ENCODE measurements around the gene RPS25.
"Not testable (repeated sequence)": the region's sequence is repeated elsewhere in the genome, so short reads cannot be mapped to it uniquely, and the experiment has no call there.

The RPS25 gene

DNA sequence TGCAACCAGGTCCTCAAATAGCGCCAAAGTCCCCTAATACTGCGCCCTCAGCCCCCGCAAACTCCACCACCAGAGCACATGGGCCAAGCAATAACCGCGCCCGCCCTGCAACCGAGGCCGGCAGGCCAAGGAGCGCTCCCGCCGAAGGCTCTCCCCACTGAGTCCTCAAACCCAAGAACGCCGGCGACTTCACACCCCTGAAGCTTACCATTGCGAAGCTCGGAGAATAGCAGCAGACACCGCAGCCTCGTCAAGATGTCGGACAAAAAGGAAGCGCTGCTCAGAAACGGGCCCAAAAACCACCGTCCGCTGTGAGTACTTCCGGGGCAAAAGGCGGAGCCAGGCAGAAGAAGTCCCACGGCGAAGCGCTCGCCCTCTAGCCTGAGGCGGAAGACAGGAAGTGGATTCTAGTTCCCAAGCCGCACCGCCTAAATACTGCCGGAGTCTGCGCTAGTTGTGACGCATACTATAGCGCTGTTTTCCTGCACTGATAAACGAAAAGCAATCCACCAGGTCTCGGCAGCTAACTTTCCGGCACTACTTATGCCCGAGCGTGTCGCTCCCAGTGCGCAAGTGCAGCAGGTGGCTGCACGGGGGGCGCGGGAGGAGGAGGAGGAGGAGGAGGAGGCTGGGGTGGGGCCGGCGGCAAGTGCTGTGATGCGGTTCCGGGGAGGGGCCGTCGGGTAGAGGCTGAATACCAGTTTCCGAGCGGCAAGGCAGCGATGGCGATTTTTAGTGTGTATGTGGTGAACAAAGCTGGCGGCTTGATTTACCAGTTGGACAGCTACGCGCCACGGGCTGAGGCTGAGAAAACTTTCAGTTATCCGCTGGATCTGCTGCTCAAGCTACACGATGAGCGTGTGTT is at the start of gene RPS25, which contains the start of gene TRAPPC4:
RPS25 (minus strand) TSS at position 270 of the 865 bp plus-strand sequence; CDS start at position 211, 59 bp downstream.
TRAPPC4 (plus strand) TSS at position 693 of the 865 bp plus-strand sequence; CDS start at position 723, 30 bp downstream.
- peak; percentile 88 for DNase-seq (ENCODE audit: low read depth)

DNA sequence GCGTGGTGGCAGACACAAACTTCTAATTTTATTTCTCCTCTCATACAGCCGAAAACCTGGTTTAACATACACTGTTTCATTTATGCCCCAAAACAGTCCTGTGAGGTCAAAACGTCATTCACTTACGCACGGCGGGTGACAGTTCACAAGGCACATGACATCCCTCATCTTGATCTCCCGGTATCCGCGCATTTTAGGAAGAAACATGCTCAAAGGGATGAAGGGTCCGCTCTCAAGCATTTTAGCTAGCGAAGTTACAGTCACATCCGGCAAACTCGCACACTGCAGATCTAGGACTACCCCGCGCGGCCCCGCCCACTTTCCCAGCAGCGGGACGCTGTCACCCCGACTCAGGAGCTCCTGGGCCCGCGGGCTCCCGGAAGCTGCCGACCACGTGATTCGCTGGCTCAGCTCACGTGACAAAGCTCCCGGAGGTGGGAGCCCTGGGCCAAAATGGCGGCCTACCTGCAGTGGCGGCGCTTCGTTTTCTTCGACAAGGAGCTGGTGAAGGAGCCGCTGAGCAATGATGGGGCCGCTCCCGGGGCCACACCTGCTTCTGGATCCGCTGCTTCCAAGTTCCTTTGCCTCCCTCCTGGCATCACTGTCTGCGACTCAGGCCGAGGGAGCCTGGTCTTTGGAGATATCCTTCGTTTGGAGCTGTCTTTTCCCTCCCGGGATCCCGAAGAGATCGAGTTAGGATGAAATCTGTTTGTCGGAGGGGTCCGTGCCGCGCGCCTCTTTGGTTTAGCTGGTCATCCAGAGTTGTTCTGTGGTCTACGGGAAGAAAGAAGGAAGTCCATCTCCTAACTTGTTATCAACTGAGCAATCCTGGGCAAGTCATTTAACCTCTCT is 49.5 kb upstream of the RPS25 start, which contains the start of gene VPS11:
VPS11 (plus strand) TSS at position 448 of the 852 bp plus-strand sequence; CDS start at position 454, 6 bp downstream.
- peak; percentile 92 for DNase-seq (ENCODE audit: low read depth)

DNA sequence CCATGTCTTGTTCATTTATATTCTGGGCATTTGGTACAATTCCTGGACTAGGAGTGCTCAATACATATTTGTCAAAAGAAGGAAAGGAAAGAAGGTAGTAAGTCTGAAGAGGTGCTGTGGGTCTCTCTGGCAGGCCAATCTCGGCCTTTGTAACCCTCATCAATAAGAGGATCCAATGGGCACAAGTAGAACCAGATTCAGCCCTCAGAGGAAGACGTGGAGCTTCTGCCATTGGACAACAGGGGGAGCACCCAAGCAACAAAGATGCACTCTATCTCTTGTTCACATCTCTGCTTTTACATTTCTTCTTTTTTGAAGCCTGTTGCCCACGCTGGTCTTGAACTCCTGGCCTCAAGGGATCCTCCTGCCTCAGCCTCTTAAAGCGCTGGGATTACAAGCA is 47.2 kb upstream of the RPS25 start:
- no peak for DNase-seq (ENCODE audit: low read depth)

DNA sequence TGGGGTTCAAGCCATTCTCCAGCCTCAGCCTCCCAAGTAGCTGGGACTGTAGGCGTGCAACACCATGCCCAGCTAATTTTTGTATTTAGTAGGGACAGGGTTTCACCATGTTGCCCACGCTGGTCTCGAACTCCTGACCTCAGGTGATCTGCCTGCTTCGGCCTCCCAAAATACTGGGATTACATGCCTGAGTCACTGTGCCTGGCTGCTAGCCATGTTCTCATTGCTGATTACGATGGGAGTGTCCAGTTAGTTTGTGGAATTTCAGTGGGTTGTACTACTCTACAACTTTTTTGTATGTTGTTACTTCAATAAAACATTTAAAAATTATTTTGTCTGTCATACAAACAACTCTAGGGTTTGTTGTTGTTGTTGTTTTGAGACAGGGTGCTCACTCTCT is 44.6 kb upstream of the RPS25 start:
- peak; percentile 41 for DNase-seq (ENCODE audit: low read depth)

DNA sequence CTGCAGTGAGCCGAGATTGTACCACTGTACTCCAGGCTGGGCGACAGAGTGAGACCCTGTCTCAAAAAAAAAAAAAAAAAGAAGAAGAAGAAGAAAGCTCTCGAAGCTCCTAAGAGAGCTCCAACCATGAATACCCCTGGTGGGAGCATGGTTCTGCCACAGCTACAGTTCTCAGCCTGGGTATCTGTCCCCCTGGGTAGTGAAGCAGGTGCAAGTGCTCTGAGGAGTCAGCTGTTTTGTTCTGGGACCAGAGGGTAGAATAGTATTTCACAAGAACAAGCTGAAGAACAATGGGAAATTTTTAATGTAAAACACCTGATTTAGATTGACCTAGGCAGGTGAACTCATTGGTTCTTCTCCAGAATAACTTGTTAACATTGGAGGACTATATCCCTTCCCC is 43.1 kb upstream of the RPS25 start:
- DNase-seq (ENCODE audit: low read depth) = no peak

DNA sequence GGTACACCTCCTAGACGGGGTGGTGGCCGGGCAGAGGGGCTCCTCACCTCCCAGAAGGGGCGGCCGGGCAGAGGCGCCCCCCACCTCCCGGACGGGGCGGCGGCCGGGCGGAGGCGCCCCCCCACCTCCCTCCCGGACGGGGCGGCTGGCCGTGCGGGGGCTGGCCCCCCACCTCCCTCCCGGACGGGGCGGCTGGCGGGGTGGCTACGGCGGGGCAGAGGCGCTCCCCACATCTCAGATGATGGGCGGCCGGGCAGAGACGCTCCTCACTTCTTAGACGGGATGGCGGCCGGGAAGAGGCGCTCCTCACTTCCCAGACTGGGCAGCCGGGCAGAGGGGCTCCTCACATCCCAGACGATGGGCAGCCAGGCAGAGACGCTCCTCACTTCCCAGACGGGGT is 41.0 kb upstream of the RPS25 start:
- not testable (repeated sequence) for DNase-seq (ENCODE audit: low read depth)

DNA sequence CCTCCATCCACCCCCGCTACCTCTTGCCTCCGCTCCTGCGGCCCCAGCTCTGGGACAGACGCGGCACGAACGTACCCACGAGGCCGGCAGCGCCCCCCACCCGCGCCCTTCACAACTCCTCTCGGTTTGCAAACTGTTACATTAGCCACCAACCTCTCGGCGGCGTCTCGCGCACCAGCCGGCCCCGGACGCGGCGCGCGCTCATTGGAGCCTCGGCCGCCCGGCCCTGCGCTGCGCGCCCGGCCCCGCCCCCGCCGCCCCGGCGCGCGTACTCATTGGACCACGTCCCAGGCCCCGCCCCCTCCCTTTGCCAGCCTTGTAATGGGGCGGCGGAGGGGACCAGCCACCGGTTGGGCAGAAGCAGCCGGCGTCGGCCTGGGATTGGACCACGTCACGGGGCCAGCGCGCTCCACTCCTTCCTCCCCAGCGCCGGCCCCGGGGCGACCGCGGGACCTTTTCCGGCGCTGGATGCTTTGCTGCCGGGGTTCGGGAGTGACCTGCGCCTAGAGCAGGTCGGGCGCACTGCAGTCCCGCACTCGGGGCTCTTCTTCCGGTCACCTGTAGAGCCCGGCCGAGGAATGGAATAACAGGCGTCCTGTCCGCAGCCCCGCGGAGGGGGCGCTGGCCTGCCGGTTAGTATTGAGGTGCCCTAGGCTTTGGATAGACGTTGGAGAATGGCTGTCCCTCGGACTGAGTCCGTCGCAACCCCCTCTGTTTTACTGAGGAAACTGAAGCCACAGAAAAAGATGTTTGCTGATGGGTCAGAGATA is 39.0 kb upstream of the RPS25 start, which contains the start of gene HYOU1:
HYOU1 (minus strand) TSS at position 206 of the 770 bp plus-strand sequence. CDS start 1,045 bp downstream, outside the sequence.
- peak; percentile 91 for DNase-seq (ENCODE audit: low read depth)

DNA sequence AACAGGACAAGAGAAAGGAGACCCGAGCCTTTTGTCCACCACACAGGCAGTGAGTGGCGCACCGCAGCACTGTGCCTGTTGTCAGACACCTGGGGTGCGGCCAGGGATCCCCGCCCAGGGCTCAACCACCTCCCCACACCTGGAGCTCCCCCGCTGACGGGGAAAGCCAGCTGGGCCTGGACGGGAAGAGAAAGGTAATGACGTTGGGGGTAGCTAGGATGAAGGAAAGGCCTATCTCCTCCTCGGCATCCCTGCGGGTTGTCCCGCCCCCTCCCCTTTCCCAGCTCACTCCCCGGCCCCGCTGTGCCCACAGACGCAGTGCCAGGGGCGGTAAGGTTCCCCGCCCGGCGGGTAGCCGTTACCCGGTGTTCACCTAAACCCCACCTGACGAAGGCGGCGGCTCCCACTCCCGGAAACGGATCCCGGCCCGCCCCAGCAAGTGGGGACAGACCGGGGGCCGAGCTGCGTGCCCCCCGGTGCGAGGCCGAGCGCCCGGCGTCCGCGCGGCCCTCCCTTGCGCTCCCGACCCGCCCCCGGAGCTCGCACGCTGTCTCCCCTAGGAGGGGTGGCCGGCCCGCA is 38.4 kb upstream of the RPS25 start:
- DNase-seq (ENCODE audit: low read depth) = no peak

DNA sequence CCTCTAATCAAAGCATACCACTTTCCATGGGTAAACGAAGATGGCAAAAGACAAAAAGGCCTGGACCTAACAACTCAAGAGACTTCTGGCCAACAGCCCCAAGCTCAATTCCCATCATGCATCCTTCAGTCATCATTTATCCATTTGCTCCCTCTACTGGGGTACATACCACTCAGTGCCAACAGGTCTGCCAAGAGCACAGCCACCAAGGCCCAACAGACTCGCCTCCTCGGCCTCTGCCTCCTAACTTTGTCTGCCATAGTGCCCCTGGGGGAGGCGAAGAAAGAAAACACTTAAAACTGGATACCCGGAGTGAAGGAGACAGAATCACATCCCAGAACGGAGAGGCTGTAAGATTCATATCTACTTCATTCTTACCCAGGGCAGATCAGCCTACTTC is 37.8 kb upstream of the RPS25 start:
- peak; percentile 27 for DNase-seq (ENCODE audit: low read depth)

DNA sequence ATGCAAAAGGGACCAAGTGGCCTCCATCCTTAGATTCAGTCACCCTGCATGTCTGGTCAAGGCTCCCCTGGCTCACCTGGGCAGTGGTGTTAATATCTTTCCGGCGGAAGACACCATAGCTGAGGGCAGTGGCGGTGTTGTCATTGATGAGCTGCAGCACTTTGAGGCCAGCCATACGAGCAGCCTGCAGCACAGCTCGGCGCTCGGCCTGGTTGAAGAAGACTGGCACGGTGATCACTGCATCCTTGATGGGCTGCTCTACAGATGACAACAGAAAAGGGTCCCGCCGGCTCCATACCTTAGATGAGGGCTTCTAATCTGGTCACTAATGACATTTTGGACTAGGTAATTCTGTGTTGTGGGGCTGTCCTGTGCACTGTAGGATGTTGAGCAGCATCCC is 36.3 kb upstream of the RPS25 start:
- no peak for DNase-seq (ENCODE audit: low read depth)

DNA sequence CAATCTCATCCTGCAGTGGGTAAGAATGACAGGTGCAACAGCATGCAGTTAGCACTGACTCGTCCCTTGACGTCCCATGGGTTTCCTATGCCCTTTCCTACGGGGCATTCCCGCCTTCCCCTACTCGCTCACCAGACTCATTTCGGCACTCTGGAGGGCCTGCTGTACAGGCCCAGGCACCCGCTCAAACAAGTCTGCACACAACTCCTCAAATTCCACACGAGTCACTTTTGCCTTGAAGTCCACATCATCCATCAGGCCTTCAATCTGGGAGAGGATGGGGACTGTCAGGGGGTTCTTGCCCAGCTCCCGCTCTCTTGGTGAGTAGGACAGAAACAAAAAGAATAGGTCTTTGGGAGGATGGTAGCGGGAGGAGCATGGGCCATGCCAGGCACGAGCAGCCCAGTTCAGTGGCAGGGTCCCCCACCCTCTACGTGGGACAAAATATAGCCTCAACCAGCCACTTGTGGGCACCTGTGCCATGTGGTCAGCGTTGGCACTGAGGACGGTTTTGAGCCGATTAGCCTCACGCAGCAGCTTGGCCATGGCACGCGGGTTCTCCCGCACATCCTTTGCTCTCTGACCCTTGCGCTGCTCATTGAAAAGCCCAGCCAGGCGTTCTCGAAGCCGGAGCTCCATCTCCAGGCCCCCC is 34.1 kb upstream of the RPS25 start:
- no peak for DNase-seq (ENCODE audit: low read depth)

DNA sequence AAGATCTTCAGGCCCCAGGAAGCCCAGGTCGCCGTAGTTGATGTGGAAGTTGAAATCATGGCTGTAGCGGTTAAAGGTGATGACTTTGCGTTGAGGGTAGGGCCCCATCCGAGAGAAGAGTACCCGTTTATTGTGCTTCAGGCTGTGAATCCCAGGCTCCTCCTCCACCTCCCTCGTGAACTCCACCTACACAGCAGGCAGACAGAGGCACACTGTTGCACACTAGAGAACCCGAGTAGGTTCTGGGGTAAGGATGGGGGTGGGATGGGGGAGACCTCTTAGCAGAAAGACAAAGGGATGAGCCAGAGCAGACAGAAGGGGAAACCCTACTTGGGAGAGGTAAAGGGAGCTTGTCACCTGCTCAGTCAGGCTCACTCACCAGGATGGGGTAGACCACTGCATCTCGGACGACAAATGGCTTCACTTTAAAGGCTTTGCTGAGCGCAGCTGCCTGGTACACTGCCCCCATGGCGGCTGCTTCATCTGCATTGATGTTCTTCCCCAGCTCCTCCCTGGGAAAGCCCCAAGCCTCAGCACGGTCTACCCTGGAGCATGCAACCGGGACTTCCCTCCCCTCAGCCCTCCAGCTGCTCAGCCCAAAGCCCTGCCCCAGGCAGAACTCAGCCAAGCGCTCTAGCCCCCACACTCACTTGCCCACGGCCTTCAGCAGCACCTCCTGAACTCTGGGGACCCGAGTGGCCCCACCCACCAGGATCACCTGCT is 33.5 kb upstream of the RPS25 start:
- DNase-seq (ENCODE audit: low read depth) = no peak

DNA sequence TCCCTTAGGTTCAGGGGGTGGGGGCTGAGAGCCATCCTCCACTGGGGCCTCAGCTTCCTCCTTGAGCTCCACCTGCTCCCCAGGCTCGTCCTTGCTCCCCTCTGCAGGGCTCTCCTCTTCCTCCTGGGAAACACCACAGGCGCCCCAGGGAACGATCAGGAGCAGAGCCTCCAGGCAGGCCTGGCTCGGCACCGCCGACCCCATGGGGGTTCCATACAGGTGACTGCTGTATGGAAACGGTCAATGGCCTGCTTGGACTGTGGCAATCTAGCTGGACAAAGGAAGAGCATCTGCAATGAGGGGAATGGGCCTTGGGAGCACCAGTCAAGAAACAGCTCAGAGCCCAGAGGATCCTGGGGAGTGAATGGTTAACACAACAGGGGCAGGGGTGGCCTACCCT is 30.9 kb upstream of the RPS25 start:
- no peak for DNase-seq (ENCODE audit: low read depth)

DNA sequence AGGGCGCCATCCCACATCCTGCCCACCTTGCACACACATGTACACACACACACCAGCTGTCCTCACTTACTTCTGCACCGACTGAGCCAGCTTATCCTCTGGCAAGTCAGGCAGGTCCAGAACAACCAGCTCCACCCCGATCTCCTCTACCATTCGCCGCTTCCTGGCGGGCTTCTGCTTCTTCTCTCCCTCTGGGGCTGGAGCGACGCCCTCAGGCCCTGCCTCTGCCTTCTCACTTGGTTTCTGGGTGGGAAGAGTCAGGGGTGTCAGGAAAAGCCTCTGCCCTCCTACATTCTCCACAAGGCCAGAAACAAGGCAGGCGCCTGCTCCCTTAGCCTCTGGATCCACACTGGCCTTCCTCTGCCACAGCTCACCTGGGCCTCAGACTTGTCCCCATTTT is 30.5 kb upstream of the RPS25 start:
- no peak for DNase-seq (ENCODE audit: low read depth)

DNA sequence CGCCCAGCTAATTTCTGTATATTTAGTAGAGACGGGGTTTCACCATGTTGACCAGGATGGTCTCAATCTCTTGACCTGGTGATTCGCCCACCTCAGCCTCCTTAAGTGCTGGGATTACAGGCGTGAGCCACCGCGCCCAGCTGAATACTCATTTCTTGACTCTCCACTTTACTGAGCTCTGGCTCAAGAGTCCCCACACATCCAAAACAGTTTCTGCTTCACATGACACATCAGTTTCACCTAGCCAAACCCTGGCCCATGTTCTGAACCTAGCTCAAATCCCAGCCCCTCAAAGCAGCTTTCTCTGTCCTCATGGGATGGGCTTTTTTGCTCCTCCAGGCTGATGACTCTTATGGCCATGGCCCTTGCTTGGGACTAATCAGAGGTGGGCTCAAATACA is 29.1 kb upstream of the RPS25 start:
- no peak for DNase-seq (ENCODE audit: low read depth)

DNA sequence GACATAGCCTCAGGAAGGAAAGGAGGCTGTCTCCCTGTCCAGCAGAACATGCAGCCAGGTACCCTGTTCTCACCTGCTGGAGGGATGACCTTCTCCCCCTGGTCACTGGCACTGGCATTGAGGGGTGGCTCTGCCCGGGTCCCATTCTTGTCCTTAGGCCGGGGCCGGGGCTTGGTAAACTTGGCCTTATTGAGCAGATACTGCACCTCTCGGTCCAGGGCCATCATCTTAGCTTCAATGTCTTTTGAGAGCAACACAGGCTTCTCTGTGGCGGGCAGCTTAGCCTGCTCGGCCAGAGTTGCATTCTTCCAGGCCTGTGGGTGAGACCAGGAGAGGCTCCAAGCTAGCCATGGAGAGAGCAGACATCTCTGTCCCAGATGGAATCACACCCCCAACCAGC is 28.3 kb upstream of the RPS25 start:
- DNase-seq (ENCODE audit: low read depth) = no peak

DNA sequence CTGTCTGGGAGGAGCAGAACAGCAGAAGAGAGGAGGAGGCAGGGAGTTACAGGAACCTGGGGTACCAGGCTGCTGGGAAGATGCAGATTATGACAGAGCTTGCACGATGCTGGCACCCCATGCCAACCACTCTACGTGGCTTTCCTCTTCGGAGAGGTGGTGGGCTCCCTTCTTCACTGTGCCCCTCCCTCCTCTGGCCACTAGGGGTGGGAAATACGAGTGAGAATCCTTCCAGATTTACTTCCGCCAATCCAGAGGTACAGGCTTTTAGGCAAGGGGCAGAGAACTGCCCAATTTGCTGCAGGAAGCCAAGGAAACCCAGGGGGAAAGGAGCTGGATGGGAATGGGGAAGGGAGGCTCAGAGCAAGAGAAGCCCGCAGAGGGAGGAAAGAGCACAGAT is 26.6 kb upstream of the RPS25 start:
- no peak for DNase-seq (ENCODE audit: low read depth)

DNA sequence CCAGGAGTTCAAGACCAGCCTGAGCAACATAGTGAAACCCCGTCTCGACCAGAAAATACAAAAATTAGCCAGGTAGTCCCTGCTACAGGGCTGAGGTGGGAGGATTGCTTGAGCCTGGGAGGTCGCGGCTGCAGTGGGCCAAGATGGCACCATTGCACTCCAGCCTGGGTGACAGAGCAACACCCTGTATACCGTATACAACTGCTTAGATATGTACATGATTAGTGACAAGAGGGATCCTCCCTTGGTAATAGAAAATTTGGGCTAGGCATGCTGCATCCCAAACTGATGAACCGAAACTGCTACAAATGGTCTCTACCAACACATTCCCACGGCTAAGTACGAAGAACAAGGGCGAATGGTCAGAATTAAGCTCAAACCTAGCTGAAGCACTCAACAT is 24.8 kb upstream of the RPS25 start:
- DNase-seq (ENCODE audit: low read depth) = no peak

DNA sequence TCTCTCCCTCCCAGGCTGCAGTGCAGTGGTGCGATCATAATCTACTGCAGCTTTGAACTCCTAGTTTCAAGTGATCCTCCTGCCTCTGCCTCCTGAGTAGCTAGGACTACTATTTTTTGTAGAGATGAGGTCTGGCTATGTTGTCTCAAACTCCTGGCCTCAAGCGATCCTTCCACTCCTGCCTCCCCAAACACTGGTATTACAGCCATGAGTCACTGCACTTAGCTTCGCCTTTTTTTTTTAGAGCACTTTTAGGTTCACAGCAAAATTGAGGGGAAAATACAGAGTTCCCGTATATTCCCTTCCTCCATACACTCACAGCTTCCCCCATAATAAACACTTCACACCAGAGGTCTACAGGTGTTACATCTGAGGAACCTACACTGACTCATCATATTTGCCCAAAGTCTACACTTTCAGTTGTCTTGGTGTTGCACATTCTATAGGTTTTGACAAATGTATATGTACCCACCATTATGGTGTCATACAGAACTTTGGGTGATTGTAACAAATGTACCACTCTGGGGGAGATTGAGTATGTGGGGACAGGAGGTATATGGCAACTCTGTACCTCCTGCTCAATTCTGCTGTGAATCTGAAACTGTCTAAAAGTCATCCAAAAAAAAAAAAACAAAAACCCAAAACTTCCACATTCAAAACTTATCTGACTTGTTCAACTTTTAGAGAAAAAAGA is 23.8 kb upstream of the RPS25 start:
- DNase-seq (ENCODE audit: low read depth) = no peak

DNA sequence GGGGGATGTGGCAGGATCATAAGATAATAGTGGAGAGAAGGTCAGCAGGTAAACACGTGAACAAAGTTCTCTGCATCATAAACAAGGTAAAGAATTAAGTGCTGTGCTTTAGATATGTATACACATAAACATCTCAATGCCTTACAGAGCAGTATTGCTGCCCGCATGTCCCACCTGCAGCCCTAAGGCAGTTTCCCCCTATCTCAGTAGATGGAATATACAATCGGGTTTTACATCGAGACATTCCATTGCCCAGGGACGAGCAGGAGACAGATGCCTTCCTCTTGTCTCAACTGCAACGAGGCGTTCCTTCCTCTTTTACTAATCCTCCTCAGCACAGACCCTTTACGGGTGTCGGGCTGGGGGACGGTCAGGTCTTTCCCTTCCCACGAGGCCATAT is 21.3 kb upstream of the RPS25 start:
- DNase-seq (ENCODE audit: low read depth) = not testable (repeated sequence)

Measured in fibroblast of the conjunctiva (primary cell).